T-helper 22 cell (primary cell): ENCODE measurements around the gene FBXO15.

Experiments
- DNase-seq: peaks from one replicate; pipeline ENCODE4 v3.0.0-alpha.2; 2020; ENCODE audit warnings: low read depth

The FBXO15 gene

GRCh38 chr18:74153793-74154192, 6.2 kb upstream of the FBXO15 start:
- no peak for DNase-seq

- DNase-seq, result no peak
These were observed 5.7 kb upstream of the FBXO15 start for GRCh38 chr18:74153377-74153776.

- DNase-seq, result no peak
These were observed 5.2 kb upstream of the FBXO15 start for GRCh38 chr18:74152857-74153256.

- DNase-seq, result no peak
These were observed 4.6 kb upstream of the FBXO15 start for GRCh38 chr18:74152270-74152669.

- no peak for DNase-seq
These were observed 2.2 kb upstream of the FBXO15 start for GRCh38 chr18:74149878-74150277.

- DNase-seq, result no peak
These were observed 973 bp upstream of the FBXO15 start for GRCh38 chr18:74148543-74149070.

- DNase-seq, result no peak
These were observed 199 bp downstream of the FBXO15 start for GRCh38 chr18:74147491-74147778.

GRCh38 chr18:74146756-74147155, 878 bp downstream of the FBXO15 start:
- no peak for DNase-seq

- no peak for DNase-seq
These were observed 5.4 kb downstream of the FBXO15 start for GRCh38 chr18:74142252-74142651.

GRCh38 chr18:74141667-74142066, 6.0 kb downstream of the FBXO15 start:
- DNase-seq, result no peak

GRCh38 chr18:74140582-74140981, 7.1 kb downstream of the FBXO15 start:
- DNase-seq, result no peak

GRCh38 chr18:74139888-74140287, 7.7 kb downstream of the FBXO15 start:
- DNase-seq, result no peak

GRCh38 chr18:74139411-74139810, 8.2 kb downstream of the FBXO15 start:
- DNase-seq, result no peak

GRCh38 chr18:74137920-74138538, 9.6 kb downstream of the FBXO15 start:
- no peak for DNase-seq

GRCh38 chr18:74132201-74132600, 15.4 kb downstream of the FBXO15 start:
- DNase-seq, result no peak

- no peak for DNase-seq
These were observed 16.5 kb downstream of the FBXO15 start for GRCh38 chr18:74131124-74131523.

- DNase-seq, result no peak
These were observed 19.5 kb downstream of the FBXO15 start for GRCh38 chr18:74128159-74128558.

- DNase-seq, result no peak
These were observed 20.7 kb downstream of the FBXO15 start for GRCh38 chr18:74126684-74127655.

- no peak for DNase-seq
These were observed 23.0 kb downstream of the FBXO15 start for GRCh38 chr18:74124642-74125041.

- DNase-seq, result no peak
These were observed 24.4 kb downstream of the FBXO15 start for GRCh38 chr18:74123200-74123599.

GRCh38 chr18:74116633-74117554, 30.7 kb downstream of the FBXO15 start:
- no peak for DNase-seq

- DNase-seq, result no peak
These were observed 32.6 kb downstream of the FBXO15 start for GRCh38 chr18:74115046-74115445.
